Calu3 (cell line): Measurements from ENCODE around the gene ABCE1. TPM values are rescaled to one million over a fixed set of nuclear protein-coding genes. Genes with fewer than 3 reads are reported as not detected.

Experiments used
- BruUV-seq: library from RNA; stranded (reverse); fragments of 400-500 nt; replicated peaks from 2 replicates; lab custom pipeline; 2021; lab: Mats Ljungman, UMichigan
- CTCF ChIA-PET: fragments of 300-600 bp; sonication (Branson Sonifier 250); formaldehyde crosslinking; loops from one replicate; lab custom pipeline; 2022; ENCODE audit warnings: antibody characterized with exemption; lab: Charles Lee
- DNase-seq: peaks from one replicate; pipeline ENCODE4 v3.0.0; 2022
- H3K27ac Mint-ChIP-seq: one replicate; pipeline ENCODE4 v1.8.0; 2022; ENCODE audit warnings: mixed read lengths; ENCODE audit not compliant: unreplicated experiment
- H3K27me3 Mint-ChIP-seq: one replicate; pipeline ENCODE4 v1.8.0; 2022; ENCODE audit warnings: mixed read lengths; ENCODE audit not compliant: unreplicated experiment
- H3K36me3 Mint-ChIP-seq: one replicate; pipeline ENCODE4 v1.8.0; 2022; ENCODE audit warnings: mild to moderate bottlenecking, moderate library complexity, mixed read lengths; ENCODE audit not compliant: insufficient read depth, unreplicated experiment
- H3K4me1 Mint-ChIP-seq: one replicate; pipeline ENCODE4 v1.8.0; 2022; ENCODE audit warnings: mild to moderate bottlenecking, low read depth, mixed read lengths; ENCODE audit not compliant: unreplicated experiment
- H3K4me3 Mint-ChIP-seq: one replicate; pipeline ENCODE4 v1.8.0; 2022; ENCODE audit warnings: mild to moderate bottlenecking, low read depth, moderate library complexity, mixed read lengths; ENCODE audit not compliant: unreplicated experiment
- H3K9me3 Mint-ChIP-seq: one replicate; pipeline ENCODE4 v1.8.0; 2022; ENCODE audit warnings: low read depth, mixed read lengths; ENCODE audit not compliant: unreplicated experiment
- intact Hi-C: fragments of 100-400 bp; cut with micrococcal nuclease; formaldehyde crosslinking; loops from one replicate; pipeline ENCODE4 v1.10.0; 2022; ENCODE audit not compliant: unreplicated experiment
- total RNA-seq: library from RNA; stranded (reverse); gene quantifications from 2 replicates; pipeline ENCODE4 v1.2.3, GENCODE V29; 2022
- TF ChIP-seq, protein P1 (sequence below): fragments of 200-600 bp; IDR thresholded peaks from one replicate; pipeline ENCODE4 v1.8.0; 2022; ENCODE audit warnings: antibody characterized with exemption; ENCODE audit not compliant: unreplicated experiment

ABCE1 gene
- total RNA-seq, 1 experiment from 2014 or later, result 67.4 TPM

DNA sequence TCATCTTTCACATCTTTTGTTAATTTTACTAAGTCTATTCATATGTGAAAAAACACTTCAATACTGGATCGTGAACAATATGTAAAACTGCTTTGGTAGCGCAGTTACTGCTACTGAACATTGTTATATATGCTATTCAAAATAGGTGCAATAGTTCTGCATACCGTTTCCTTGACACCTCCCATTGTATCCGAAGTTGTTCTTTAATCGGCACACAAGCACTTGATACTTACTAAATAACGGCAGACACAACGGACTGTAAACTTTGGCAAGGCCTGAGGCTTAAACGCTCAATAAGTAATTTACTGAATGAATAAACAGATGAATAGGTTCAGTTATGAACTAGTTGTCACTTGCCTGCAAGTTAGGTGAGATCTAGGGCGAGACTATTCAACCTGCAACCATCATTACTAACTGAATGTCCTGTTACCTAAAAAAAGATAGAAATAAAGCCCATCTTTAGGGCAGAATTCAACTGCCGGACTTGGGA, 735 bp upstream of the ABCE1 start:
- no peak for DNase-seq
- peaks cover 38% of the 10 kb centered on the region for H3K36me3 Mint-ChIP-seq
- H3K4me3 Mint-ChIP-seq, result peak overlapping the region; percentile 86
- CTCF ChIA-PET, result interaction anchor here (0.6 kb wide), 1 partner anchor 195 kb away, joined by 8 read pairs; no protein-coding TSS in a partner anchor
- TF ChIP-seq, protein P1, sequence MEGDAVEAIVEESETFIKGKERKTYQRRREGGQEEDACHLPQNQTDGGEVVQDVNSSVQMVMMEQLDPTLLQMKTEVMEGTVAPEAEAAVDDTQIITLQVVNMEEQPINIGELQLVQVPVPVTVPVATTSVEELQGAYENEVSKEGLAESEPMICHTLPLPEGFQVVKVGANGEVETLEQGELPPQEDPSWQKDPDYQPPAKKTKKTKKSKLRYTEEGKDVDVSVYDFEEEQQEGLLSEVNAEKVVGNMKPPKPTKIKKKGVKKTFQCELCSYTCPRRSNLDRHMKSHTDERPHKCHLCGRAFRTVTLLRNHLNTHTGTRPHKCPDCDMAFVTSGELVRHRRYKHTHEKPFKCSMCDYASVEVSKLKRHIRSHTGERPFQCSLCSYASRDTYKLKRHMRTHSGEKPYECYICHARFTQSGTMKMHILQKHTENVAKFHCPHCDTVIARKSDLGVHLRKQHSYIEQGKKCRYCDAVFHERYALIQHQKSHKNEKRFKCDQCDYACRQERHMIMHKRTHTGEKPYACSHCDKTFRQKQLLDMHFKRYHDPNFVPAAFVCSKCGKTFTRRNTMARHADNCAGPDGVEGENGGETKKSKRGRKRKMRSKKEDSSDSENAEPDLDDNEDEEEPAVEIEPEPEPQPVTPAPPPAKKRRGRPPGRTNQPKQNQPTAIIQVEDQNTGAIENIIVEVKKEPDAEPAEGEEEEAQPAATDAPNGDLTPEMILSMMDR, result no peak
- H3K27me3 Mint-ChIP-seq, result no peaks in the 10 kb centered on the region
- H3K4me1 Mint-ChIP-seq, result peaks cover 11% of the 10 kb centered on the region
- TSS peak; percentile 73 for BruUV-seq
- intact Hi-C loops, result no loop called here
- H3K9me3 Mint-ChIP-seq, result no peaks in the 10 kb centered on the region
- peak overlapping the region; percentile 94 for H3K27ac Mint-ChIP-seq

DNA sequence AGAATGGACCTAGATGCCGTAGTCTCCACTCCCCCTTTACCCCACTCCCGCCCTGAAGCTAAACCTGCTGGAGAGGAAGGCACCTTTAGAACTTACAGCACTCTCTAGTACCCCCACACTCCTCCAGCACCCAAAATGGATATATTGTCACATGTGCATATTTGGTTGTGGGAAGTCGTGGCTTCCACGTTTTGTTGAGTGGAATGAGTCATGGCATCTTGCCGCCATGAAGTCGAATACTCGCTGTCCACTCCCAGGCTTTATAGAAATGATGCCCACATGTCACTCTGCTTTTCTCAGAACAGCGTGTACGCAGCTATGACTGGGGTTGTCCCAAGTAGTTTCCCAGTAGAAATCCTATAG, 545 bp downstream of the ABCE1 start:
- CTCF ChIA-PET, result no interaction called here
- BruUV-seq, result TSS peak; percentile 50
- DNase-seq, result peak; percentile 6
- peaks cover 38% of the 10 kb centered on the region for H3K36me3 Mint-ChIP-seq
- H3K4me3 Mint-ChIP-seq, result peak overlapping the region; percentile 86
- intact Hi-C loops, result no loop called here
- H3K27me3 Mint-ChIP-seq, result no peaks in the 10 kb centered on the region
- peak overlapping the region; percentile 94 for H3K27ac Mint-ChIP-seq
- TF ChIP-seq, protein P1, result no peak
- H3K9me3 Mint-ChIP-seq, result no peaks in the 10 kb centered on the region
- peaks cover 11% of the 10 kb centered on the region for H3K4me1 Mint-ChIP-seq

DNA sequence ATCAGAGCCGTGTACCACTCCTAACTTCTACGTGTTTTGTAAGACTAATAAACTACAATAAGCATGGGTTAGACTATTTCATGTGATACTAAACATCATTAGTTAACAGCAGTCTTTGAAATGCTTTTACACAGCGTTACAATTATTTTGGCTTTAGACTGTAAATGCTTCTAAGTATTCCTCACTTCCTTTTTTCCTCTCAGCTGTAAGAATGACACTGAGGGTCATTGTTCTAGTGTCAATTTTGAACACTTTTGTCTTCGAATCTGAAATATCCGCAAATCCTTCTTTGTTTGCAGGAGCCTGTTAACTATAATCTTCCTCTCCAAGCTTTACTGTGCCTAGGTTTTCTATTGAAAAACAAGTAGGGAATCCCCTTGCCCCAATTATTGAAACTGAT, 1.5 kb downstream of the ABCE1 start:
- TF ChIP-seq, protein P1, result no peak
- Mint-ChIP-seq H3K9me3 (no peaks in the 10 kb centered on the region), H3K36me3 (peaks cover 31% of the 10 kb centered on the region), H3K27ac (peak overlapping the region; percentile 94), H3K4me3 (peak overlapping the region; percentile 86), H3K4me1 (peaks cover 6% of the 10 kb centered on the region), H3K27me3 (no peaks in the 10 kb centered on the region)
- CTCF ChIA-PET, result no interaction called here
- no peak for DNase-seq
- intact Hi-C loops, result no loop called here
- BruUV-seq, result no TSS peak

GRCh38 chr4:145101091-145101490, 3.0 kb downstream of the ABCE1 start:
- intact Hi-C loops, result no loop called here
- CTCF ChIA-PET, result no interaction called here
- Mint-ChIP-seq H3K27ac (no peak overlapping the region), H3K36me3 (peaks cover 29% of the 10 kb centered on the region), H3K4me1 (no peaks in the 10 kb centered on the region), H3K27me3 (no peaks in the 10 kb centered on the region), H3K4me3 (no peak overlapping the region), H3K9me3 (no peaks in the 10 kb centered on the region)
- DNase-seq, result no peak
- TF ChIP-seq, protein P1, result no peak
- BruUV-seq, result no TSS peak
